Stromal cell of bone marrow (primary cell): ENCODE data around the gene HOXB8.

Experiments used
- DNase-seq: peaks from one replicate; pipeline ENCODE4 v3.0.0-alpha.2; 2012; ENCODE audit warnings: low read depth

HOXB8 gene

GRCh38 chr17:48567646-48568354 lies 47.3 kb downstream of the HOXB8 start:
- no peak for DNase-seq

GRCh38 chr17:48567209-48567608 lies 47.9 kb downstream of the HOXB8 start:
- no peak for DNase-seq

GRCh38 chr17:48566717-48567116 lies 48.4 kb downstream of the HOXB8 start:
- no peak for DNase-seq

GRCh38 chr17:48565925-48566710 lies 49.0 kb downstream of the HOXB8 start:
- no peak for DNase-seq

- DNase-seq = no peak
These were observed 50.0 kb downstream of the HOXB8 start for GRCh38 chr17:48565022-48565554.

- no peak for DNase-seq
These were observed 50.7 kb downstream of the HOXB8 start for GRCh38 chr17:48564188-48565021.

GRCh38 chr17:48563867-48564187 lies 51.3 kb downstream of the HOXB8 start:
- no peak for DNase-seq

- DNase-seq = no peak
These were observed 51.7 kb downstream of the HOXB8 start for GRCh38 chr17:48563385-48563838.

- DNase-seq = no peak
These were observed 52.2 kb downstream of the HOXB8 start for GRCh38 chr17:48562934-48563333.
